Fibroblast of the aortic adventitia (primary cell): ENCODE measurements around the gene C2orf72. TPM values are rescaled to one million over a fixed set of nuclear protein-coding genes. Genes with fewer than 3 reads are reported as not detected.
A peak's percentile ranks its signal among the peaks of the same experiment; 100 is the strongest.

Experiments used
- DNase-seq: peaks from one replicate; pipeline ENCODE4 v3.0.0-alpha.2; 2010; ENCODE audit warnings: low read depth
- H3K4me3 ChIP-seq: 2 replicates; pipeline ENCODE4 v1.5.1; 2011; ENCODE audit warnings: low read depth, mild to moderate bottlenecking, control low read depth, low read length, moderate library complexity
- total RNA-seq: library from RNA; depleted of rRNA; stranded (reverse); fragments of >200 nt; gene quantifications from 2 replicates; pipeline ENCODE4 v1.2.3, GENCODE V29; 2012; ENCODE audit warnings: low replicate concordance
- TF ChIP-seq, protein P1 (sequence below): IDR thresholded peaks from 2 replicates; pipeline ENCODE4 v1.5.1; 2011; ENCODE audit warnings: mild to moderate bottlenecking, low read length, control low read depth, inconsistent platforms; ENCODE audit not compliant: insufficient read depth

Gene C2orf72
- total RNA-seq, 1 donor = not detected

DNA sequence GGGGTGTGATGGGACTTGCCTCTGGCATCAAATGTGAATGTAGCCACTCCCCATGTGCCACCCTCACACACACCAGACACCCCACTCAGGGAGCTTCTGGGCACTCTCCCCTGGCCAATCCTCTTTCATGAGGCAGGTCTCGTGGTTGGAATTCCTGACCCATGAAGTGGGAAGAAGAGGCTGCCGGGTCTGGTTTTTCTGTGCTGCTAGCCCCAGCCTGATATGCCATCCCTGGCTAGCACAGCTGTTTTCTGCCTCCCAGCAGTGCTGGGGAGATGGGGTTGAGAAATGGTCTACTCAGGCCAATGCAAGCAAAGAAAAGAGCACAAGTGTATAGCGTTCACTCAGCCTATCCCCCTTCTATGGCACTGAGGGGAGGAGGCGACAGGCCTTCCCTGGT, 1.2 kb upstream of the C2orf72 start:
- TF ChIP-seq, protein P1, sequence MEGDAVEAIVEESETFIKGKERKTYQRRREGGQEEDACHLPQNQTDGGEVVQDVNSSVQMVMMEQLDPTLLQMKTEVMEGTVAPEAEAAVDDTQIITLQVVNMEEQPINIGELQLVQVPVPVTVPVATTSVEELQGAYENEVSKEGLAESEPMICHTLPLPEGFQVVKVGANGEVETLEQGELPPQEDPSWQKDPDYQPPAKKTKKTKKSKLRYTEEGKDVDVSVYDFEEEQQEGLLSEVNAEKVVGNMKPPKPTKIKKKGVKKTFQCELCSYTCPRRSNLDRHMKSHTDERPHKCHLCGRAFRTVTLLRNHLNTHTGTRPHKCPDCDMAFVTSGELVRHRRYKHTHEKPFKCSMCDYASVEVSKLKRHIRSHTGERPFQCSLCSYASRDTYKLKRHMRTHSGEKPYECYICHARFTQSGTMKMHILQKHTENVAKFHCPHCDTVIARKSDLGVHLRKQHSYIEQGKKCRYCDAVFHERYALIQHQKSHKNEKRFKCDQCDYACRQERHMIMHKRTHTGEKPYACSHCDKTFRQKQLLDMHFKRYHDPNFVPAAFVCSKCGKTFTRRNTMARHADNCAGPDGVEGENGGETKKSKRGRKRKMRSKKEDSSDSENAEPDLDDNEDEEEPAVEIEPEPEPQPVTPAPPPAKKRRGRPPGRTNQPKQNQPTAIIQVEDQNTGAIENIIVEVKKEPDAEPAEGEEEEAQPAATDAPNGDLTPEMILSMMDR = no peak
- DNase-seq = no peak

DNA sequence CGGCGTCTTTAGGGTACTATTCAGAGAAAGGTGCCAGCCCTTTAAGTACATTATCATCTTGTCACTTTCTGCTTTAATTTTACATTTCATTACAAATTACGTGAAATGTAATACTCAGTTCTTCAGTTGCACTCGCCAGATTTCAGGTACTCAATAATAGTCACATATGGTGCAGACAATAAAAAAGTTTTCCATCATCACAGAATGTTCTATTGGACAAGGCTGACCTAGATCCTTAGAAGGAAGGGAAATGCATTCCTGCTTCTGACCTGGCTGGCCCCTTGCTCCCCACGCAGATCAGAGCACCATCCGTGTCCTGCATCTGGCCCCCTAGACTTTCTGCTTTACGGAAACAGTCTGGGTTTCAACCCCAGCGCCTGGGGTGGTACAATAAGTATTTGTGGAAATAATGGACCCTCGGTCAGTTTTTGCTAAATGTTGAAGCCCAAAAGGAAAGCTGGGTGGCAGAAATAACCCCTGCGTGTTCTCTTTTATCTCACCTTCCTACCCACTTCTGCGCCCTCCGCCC, 681 bp upstream of the C2orf72 start:
- TF ChIP-seq, protein P1 = no peak

More for the DNA sequence above, 1.2 kb upstream of the C2orf72 start:
- no peak overlapping the region for H3K4me3 ChIP-seq

DNA sequence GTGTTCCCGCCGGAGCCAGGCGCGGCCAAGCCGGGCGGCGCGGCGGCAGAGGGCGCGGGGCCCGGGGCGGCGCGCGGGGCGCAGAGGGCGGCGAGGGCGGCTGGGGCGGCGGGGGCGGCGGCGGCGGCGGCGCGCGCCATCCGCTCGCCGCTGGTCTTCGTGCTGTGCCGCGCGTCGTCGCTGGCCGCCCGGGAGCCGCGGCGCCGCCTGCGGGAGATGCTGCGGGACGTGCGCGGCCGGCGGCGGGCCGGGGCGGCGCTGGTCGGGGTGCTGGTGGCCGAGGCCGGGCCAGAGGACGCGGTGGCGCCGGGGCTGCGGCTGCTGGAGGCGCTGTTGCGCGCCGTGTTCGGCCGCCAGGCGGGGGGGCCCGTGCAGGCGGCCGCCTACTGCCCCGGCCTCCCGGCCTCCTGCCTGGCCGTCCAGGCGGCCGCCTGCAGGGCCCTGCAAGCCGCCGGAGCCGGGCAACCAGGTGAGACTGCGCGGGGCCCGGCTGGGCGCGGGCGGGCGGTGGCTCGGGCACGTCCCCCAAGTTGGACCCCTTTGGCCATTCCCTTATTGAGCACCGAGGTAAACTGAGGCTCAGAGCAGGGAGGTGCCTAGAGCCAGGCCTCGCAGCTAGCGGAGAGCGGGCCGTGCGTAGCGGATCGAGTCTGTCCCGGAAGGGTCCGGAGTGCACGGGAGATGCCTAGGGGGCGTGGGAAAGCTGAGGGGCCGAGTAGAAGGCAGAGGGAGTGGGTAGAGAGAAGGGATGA, 584 bp downstream of the C2orf72 start:
- TF ChIP-seq, protein P1 = no peak
- no peak for DNase-seq
- H3K4me3 ChIP-seq = peak overlapping the region; percentile 17

More for the DNA sequence above, 681 bp upstream of the C2orf72 start:
- no peak for DNase-seq
- H3K4me3 ChIP-seq = no peak overlapping the region

DNA sequence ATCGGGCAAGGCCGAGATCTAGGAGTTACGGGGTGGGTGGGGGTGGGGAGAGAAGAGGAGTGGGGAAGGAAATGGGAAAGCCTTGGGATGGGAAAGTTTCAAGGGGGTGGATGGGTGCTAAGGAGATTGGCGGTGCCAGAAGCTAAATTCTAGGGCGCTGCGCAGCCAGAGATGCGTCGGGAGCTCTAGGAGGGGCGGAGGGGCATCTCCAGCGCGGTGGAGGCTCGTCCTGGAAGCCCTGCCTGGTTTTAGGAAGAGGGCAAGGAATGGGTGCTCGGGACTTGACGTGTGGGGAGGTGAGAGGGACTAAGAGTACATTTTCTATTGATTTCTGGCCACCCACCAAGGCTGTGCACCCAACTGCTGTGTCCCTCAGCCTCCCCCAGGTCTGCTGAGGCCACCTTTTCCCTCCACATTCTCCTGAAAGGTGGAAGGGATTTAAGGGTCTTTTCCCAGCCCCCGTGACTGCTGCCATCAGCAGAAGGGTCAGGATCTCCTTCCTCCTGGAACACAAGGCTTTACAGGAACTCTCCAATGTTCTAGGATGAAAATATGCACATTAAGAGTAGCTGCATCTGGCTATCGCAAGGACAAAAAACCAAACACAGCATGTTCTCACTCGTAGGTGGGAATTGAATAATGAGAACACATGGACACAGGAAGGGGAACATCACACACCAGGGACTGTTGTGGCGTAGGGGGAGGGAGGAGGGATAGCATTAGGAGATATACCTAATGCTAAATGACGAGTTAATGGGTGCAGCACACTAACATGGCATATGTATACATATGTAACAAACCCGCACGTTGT, 1.4 kb downstream of the C2orf72 start:
- DNase-seq = no peak
- H3K4me3 ChIP-seq = no peak overlapping the region
- TF ChIP-seq, protein P1 = no peak

DNA sequence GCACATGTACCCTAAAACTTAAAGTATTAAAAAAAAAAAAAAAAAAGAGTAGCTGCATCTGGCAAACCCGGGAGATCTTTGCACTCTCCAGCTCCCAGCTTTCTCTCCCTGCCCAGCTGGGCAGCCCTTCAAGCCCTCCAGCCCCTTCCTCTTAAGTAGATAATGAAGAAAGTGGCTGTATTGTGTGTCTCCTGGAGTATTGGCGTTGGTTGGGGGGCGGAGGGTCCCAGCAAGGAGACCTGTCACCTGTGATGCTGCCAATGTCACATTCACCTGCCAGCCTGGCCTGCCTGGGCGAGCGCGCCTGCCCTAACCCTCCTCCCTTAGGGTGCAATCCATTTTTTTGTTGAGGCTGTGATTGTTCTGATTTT, 2.0 kb downstream of the C2orf72 start:
- H3K4me3 ChIP-seq = no peak overlapping the region
- TF ChIP-seq, protein P1 = no peak
- no peak for DNase-seq

DNA sequence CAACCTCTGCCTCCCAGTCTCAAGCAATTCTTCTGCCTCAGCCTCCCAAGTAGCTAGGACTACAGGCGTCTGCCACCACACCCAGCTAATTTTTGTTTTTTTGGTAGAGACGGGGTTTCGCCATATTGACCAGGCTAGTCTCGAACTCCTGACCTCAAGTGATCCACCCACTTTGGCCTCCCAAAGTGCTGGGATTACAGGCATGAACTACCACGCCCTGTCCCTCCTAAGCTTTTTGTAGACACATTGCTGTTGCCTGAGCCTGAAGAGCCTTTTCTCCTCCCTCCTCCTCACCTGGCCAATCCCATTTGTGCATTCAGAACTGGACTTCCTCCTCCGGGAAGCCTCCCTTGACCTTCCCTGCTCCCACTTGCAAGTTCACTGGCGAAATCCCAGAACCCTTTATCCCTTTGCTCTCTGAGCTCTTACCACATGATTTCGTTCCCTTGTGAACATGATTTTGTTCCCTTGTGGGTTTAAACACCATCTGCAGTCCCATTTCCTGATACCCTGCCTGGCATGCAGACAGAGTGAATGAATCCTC, 2.6 kb downstream of the C2orf72 start:
- no peak overlapping the region for H3K4me3 ChIP-seq
- TF ChIP-seq, protein P1 = no peak
- no peak for DNase-seq
